NCI-H1092 treated with DMSO at 0.1 percent for 48 hours (cell line): ENCODE measurements around the gene KCTD3.

Experiments used
- DNase-seq: peaks from one replicate; lab custom pipeline; 2025; lab: John Stamatoyannopoulos, UW

KCTD3 gene

GRCh38 chr1:215566556-215567490 lies at the start of gene KCTD3:
Gene KCTD3, plus strand, starts transcription at chr1:215567304. Its CDS starts 382 bp downstream, at chr1:215567686.
- peak; percentile 85 for DNase-seq

GRCh38 chr1:215517441-215517891 lies 49.6 kb upstream of the KCTD3 start:
- DNase-seq = no peak

- no peak for DNase-seq
Observed at GRCh38 chr1:215518594-215518993, 48.5 kb upstream of the KCTD3 start.

GRCh38 chr1:215521279-215521678 lies 45.8 kb upstream of the KCTD3 start:
- no peak for DNase-seq

GRCh38 chr1:215523128-215523861 lies 43.8 kb upstream of the KCTD3 start:
- DNase-seq = no peak

GRCh38 chr1:215523906-215524305 lies 43.2 kb upstream of the KCTD3 start:
- DNase-seq = no peak

- DNase-seq = peak; percentile 57
Observed at GRCh38 chr1:215526147-215526845, 40.8 kb upstream of the KCTD3 start.

GRCh38 chr1:215526846-215527151 lies 40.3 kb upstream of the KCTD3 start:
- no peak for DNase-seq

- DNase-seq = no peak
Observed at GRCh38 chr1:215529111-215529510, 38.0 kb upstream of the KCTD3 start.

GRCh38 chr1:215529571-215529970 lies 37.5 kb upstream of the KCTD3 start:
- DNase-seq = no peak

- DNase-seq = no peak
Observed at GRCh38 chr1:215530401-215530984, 36.6 kb upstream of the KCTD3 start.

GRCh38 chr1:215539803-215540570 lies 27.1 kb upstream of the KCTD3 start:
- peak; percentile 22 for DNase-seq

- no peak for DNase-seq
Observed at GRCh38 chr1:215542301-215542700, 24.8 kb upstream of the KCTD3 start.

GRCh38 chr1:215543191-215543606 lies 23.9 kb upstream of the KCTD3 start:
- no peak for DNase-seq

GRCh38 chr1:215543806-215544205 lies 23.3 kb upstream of the KCTD3 start:
- no peak for DNase-seq

- no peak for DNase-seq
Observed at GRCh38 chr1:215544566-215544965, 22.5 kb upstream of the KCTD3 start.

- no peak for DNase-seq
Observed at GRCh38 chr1:215545096-215545495, 22.0 kb upstream of the KCTD3 start.

GRCh38 chr1:215547011-215547410 lies 20.1 kb upstream of the KCTD3 start:
- DNase-seq = no peak

GRCh38 chr1:215551806-215552205 lies 15.3 kb upstream of the KCTD3 start:
- no peak for DNase-seq

GRCh38 chr1:215554865-215555264 lies 12.2 kb upstream of the KCTD3 start:
- DNase-seq = no peak

- no peak for DNase-seq
Observed at GRCh38 chr1:215555531-215555930, 11.6 kb upstream of the KCTD3 start.
